ENCODE data around the gene FAM25G.
"Not testable (repeated sequence)": the region's sequence is repeated elsewhere in the genome, so short reads cannot be mapped to it uniquely, and the experiment has no call there.

The FAM25G gene

DNA sequence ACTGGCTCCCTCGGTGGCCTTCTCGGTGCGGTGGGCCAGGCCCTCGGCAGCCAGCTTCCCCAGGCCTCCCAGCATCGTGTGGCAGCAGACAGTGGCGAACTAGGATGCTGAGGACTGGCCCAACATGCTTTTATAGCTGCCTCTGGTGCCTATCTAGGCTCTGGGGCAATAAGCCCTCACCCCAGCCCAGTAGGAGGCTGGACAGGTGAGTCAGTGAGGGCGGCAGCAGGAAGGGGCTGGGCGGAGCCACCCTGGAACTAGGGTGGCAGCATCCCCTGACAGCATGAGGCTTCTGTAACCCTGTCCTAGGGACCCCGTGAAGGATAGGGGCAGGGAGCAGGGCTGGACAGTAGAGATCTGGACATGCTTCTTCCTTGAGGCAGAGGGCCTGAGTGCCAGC, at the start of gene FAM25G:
Gene FAM25G (minus strand): TSS at position 101 of the 400 bp plus-strand sequence. CDS start 26 bp downstream, at position 75.
- DNase-seq, result not testable (repeated sequence)

DNA sequence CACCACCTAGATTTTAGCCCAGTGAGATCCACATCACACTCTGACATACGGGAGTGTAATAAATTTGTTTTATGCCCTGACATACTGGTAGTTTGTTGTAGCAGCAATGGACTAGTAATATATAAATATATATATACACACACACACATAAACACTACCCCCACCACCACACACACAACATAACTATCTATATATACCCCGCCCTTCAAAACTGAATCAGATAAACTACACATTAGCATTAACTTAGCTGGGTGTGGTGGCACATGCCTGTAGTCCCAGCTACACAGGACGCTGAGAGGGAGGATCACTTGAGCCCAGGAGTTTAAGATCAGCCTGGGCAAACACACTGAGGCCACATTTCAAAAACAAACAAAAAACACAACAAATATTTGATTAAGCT, 44.9 kb upstream of the FAM25G start:
- DNase-seq, result not testable (repeated sequence)

DNA sequence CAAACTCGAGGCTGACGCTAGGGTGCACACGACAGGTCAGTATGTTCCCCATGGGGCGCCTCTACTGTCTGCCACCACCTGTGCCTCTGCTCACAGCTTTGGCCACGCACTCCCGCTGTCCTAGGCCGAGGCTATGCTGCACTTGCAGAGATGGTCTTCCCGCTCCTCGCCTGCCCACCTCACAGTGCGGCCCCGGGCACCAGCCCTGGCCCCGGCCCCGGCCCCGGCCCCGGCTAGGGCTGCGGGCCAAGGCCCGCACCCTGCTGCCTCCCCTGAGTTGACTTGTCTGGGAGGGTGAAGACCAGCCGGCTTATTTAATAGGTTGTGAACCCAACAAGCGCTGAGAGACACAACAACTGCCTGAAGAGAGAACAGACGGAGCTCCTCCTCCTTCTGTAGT, 32.0 kb upstream of the FAM25G start, which contains the start of gene AGAP9:
Gene AGAP9 (minus strand): TSS at position 164 of the 400 bp plus-strand sequence. CDS start 112 bp downstream, at position 52.
- not testable (repeated sequence) for DNase-seq

GRCh38 chr10:47502313-47502712, 10.8 kb upstream of the FAM25G start:
- not testable (repeated sequence) for DNase-seq

- not testable (repeated sequence) for DNase-seq
Observed at GRCh38 chr10:47494226-47494625, 2.7 kb upstream of the FAM25G start.

GRCh38 chr10:47489630-47490029, 1.9 kb downstream of the FAM25G start:
- not testable (repeated sequence) for DNase-seq

- not testable (repeated sequence) for DNase-seq
Observed at GRCh38 chr10:47485943-47486342, 5.6 kb downstream of the FAM25G start.

- DNase-seq, result not testable (repeated sequence)
Observed at GRCh38 chr10:47484786-47485185, 6.7 kb downstream of the FAM25G start.

GRCh38 chr10:47483923-47484322, 7.6 kb downstream of the FAM25G start, which contains the start of gene ANXA8:
Gene ANXA8, minus strand, starts transcription at chr10:47484115. Its CDS starts 182 bp downstream, at chr10:47483933.
- DNase-seq, result not testable (repeated sequence)

GRCh38 chr10:47482367-47482766, 9.1 kb downstream of the FAM25G start:
- not testable (repeated sequence) for DNase-seq

GRCh38 chr10:47481768-47482181, 9.7 kb downstream of the FAM25G start:
- DNase-seq, result not testable (repeated sequence)

DNA sequence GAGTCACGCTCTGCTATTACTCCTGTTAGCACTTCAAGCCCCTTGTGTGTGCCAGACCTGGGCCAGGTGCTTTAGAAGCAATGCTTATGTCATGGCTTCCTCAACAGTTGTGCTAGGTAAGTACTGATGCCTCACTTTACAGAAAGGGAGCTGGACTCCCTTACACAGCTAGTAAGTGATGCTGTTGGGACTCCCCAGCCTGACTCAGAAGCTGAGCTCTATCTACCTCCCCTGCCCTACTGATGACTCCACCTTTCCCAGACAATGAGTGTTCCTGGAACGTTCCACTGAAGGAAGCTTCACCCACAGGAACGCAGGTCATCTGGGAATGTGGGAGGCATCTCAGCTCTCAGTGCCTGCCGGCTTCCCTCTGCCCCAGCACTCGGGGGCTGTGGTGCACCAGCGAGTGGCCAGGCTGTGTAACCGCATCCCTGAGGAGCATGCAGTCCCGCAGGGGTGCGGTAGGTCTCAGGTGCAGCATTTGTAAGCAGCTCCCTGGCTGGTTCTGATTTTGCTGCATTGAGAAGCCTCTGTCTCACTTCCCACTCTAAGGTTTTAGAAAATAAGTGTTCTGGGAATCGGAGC, 10.2 kb downstream of the FAM25G start:
- not testable (repeated sequence) for DNase-seq

DNA sequence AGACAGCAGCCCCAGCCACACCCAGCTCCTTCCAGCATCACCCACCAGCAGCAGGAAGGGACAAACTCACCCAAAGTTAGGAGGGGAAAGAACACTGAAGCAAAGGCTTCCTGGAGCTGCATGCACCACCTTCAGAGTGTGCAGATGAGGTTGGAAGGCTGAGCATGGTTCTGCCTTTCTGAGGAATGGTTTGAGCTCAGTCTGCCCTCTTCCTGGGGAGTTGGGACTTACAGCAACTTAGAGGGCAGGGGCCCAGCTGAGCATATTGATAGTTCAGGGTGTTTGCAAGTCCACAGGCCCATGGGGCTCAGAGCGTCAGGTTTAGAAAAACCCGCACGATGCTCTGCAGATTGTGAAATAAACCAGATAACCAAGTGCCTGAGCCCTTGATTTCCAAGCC, 11.4 kb downstream of the FAM25G start:
- not testable (repeated sequence) for DNase-seq

DNA sequence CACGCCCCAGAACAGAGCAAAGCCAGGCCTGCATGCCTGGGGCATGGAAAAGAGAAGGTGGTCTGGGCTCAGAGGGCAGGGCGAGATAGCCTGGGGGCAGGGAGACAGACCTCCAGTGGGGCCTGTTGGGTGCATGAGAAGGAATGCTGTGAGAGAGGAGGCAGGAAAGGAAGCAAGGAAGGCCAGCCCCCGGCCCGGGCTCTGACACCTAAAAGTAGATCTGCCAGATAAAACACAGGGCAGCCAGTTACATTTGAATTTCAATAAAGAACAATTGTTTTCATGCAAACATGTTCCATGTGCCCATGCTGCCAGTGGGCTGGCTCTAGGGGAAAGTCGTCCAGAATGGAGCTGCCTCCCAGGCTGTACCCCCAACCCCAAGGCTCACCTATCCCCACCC, 13.4 kb downstream of the FAM25G start:
- not testable (repeated sequence) for DNase-seq

GRCh38 chr10:47477078-47477477, 14.4 kb downstream of the FAM25G start:
- not testable (repeated sequence) for DNase-seq

GRCh38 chr10:47475101-47475500, 16.4 kb downstream of the FAM25G start:
- not testable (repeated sequence) for DNase-seq

DNA sequence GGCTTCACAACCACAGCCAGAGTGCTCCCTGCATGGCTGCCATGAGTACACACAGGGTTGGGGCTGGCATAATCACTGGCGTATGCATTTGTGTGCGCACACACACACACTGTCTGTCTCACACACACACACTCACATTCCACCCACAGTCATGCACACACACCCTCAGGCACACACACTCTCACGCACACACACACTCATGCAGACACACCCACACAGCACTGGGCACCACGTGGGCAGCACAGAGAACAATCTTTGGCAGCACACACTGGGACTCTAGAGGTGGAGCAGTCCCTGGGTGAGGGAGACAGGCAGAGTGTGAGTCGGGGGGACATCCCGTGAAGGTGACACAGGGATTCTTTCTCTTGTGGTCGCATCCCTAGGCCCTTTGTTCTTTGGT, 18.0 kb downstream of the FAM25G start:
- not testable (repeated sequence) for DNase-seq

DNA sequence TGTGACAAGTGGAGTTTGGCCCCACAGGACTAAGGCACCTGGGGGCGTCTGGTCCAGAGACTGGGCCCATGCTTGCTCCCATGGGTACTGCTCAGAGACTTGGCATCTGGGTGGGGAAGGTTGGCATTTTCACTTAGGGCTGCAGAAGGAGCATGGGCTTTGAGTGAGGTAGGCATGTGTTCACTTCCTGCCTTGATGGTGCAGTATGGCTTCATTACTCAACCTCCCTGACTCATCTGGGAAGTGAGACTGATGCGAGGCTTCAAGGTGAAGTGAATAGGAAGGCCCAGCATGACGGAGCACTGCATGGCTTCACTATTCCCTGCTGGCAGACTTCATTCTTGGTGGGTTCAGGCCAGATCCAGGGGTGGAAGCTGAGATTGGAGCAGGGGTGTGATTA, 18.9 kb downstream of the FAM25G start:
- DNase-seq, result not testable (repeated sequence)

- not testable (repeated sequence) for DNase-seq
Observed at GRCh38 chr10:47472072-47472471, 19.4 kb downstream of the FAM25G start.

DNA sequence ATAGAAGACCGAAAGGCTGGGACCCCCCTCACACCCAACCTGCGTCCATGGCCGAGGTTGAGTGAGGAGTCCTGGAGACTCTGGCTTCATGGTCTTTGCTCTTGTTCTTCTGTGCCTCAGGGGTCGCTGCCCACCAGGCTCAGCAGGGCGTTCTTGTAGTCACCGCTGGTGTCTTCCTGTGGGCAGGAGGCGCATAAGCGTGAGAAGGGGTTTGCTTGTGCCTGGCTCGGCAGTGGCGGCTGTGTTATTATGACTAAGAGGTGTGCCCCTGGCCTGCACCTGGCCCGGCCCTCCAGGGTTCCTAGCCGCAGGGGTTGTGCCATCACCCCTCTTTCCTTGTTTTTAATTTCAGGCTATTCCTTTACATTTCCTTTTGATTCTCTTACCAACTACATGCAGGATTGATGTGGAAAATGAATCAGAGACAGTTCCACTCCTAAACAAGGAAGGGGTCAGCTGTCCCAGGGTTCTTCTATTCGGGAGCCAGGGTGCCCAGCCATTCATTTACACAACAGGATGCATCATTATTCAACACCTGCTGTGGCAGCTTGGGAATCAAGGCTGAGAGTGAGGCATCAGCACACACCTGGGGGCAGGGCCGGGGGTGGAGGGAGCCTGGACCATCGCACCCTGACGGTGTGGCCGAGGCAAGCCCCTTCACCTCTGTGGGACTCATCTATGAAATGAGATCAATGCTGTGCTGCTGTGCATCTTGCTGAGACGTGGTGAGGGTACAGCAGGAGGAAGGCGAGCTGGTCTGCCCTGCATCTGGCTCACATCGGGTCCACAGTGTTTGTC, 22.6 kb downstream of the FAM25G start:
- not testable (repeated sequence) for DNase-seq

- DNase-seq, result not testable (repeated sequence)
Observed at GRCh38 chr10:47467957-47468356, 23.5 kb downstream of the FAM25G start.

DNA sequence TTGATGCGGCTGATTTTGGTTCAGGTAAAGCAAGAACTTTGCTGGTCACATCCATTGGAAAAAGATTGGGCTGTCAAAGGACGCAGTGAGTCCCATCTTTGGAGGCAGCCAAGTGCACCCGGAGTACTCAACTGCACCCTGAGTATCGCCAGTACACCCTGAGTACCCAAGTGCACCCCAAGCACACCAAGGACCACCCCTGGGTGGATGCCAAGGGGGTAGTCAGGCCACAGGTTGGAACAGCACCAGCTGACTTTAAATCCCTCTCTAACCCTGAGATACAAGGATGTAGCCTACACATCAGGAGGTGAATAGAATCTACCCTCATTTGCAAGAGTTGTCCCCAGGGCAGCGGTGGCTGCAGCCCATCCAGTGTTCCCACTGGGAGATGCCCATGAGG, 24.0 kb downstream of the FAM25G start:
- DNase-seq, result not testable (repeated sequence)

DNA sequence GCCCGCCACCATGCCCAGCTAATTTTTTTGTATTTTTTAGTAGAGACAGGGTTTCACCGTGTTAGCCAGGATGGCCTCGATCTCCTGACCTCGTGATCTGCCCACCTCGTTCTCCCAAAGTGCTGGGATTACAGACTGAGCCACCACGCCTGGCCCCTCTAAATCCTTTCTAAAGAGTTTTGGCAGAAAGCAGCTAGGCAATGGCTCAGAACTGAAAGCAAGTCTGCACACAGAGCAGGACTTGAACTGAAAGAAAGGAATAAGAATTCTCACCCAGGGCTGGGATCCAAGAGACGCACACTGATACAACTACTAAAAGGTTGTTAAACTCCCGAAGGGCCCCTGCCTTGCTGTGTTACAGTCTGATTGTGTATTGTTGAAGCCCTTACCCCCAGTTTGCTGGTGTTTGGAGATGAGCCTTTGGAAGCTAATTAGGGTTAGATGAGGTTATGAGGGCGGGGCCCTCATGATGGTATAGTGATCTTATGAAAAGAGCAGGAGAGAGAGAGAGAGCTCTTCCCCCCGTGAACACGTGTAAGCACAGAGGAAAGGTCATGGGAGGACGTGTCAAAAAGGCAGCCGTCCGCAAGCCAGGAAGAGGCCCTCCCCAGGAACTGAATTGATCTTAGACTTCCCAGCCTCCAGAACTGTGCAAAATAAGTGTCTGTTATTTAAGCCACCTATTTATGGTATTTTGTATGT, 26.1 kb downstream of the FAM25G start:
- DNase-seq, result not testable (repeated sequence)

Measured in NCI-H2171 (cell line).